Measurements from ENCODE around the gene CPPED1.
"Not testable (repeated sequence)": the region's sequence is repeated elsewhere in the genome, so short reads cannot be mapped to it uniquely, and the experiment has no call there.

The CPPED1 gene

GRCh38 chr16:12803203-12804093, at the start of gene CPPED1:
Gene CPPED1, minus strand, starts transcription at chr16:12803887. Its CDS starts 111 bp downstream, at chr16:12803776.
- DNase-seq (ENCODE audit: low read depth), result peak; percentile 80

DNA sequence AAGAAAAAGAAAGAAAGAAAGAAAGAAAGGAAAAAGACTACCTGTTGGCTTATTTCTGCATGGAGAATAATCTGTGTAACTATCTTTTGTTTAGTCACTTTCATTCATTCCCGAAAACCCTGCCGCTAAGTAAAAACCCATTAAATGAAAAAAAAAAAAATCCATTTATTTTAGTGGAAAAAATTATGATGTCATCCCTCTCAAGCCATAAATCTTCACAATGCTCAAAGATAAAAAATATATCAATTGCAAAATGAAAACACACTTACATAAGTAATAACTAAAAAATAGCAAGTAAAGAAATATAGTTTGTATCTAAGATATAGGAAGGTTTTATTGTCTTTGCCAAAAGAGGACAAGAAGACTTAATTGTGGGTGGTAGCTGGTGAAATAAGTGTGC, 46.5 kb upstream of the CPPED1 start:
- DNase-seq (ENCODE audit: low read depth), result no peak

DNA sequence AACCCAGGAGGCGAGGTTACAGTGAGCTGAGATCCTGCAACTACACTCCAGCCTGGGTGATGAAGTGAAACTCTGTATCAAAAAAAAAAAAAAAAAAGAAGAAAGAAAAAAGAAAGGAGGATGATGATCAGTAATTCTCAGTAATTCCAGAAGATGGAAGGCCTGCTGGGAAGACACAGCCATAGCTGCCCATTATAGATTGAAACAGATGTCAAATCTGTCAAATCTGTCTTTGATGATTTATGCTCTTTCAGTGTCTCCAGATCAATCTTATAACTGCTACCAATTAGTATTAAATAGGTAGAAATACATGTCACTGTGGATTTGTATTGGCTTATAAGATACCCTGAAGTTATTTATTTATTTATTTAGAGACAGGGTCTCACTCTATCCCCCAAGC, 42.9 kb upstream of the CPPED1 start:
- no peak for DNase-seq (ENCODE audit: low read depth)

GRCh38 chr16:12845282-12845681, 41.6 kb upstream of the CPPED1 start:
- no peak for DNase-seq (ENCODE audit: low read depth)

DNA sequence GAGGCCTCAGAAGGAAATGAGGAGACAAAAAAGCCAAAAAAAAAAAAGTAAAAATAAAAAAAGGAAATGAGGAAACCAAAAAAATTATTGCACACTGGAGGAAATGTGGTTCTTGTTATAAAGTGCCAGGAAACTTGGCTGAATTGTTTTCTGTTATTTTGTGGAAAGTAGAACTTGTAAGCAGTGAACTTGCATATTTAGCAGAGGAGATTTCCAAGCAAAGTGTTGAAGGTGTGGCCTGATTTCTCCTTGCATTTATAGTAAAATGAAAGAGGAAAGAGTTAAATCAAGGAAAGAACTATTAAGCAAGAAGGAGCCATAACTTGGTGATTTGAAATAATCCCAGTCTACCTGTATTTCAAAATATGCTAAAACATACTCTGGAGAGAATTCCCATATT, 34.1 kb upstream of the CPPED1 start:
- DNase-seq (ENCODE audit: low read depth), result no peak

DNA sequence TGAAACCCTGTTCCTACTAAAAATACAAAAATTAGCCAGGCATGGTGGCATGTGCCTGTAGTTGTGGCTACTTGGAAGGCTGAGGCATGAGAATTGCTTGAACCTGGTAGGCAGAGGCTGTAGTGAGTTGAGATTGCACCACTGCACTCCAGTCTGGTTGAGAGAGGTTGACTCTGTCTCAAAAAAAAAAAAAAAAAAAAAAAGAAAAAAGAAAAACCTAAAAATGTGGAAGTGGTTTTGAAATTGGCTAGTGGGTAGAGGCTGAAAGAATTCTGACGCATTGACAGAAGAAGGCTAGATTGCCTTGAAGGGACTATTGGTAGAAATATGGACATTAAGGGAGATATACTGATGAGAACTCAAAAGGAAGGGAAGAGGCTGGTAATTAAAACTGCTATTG, 33.6 kb upstream of the CPPED1 start:
- DNase-seq (ENCODE audit: low read depth), result no peak

- no peak for DNase-seq (ENCODE audit: low read depth)
Observed at GRCh38 chr16:12833926-12834325, 30.2 kb upstream of the CPPED1 start.

DNA sequence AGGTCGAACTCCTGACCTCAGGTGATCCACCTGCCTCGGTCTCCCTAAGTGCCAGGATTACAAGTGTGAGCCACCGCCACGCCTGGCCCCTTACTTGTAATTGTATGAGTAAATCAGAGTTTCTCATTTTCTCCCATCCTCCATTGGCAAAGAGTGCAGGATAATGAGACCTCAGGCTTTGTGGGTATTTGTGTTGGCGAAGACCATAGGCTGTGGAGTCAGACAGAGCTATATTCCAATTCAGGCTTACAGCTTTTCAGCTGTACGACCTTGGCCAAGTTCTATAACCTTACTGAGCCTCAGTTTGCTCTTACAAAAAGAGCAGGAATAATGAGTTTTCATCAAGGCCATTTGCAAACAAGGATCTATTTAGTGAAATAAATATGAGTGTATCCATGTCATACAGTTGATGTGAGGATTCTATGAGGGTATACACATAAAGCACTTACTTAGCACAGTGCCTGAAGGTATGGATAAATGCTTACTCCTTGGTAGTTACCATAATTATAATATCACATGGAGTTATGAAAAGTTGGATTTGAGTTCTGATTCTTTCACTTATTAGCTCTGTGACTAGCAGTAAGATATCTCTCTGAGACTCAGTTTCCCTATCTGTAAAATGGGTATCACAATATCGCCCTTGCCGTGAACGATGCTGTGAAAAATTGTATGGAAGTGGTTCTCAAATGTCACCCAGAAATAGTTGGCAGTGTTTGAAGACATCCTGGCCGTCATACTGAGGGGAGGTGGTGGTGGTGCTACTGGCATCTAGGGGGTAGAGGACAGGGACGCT, 25.6 kb upstream of the CPPED1 start:
- DNase-seq (ENCODE audit: low read depth), result no peak

- DNase-seq (ENCODE audit: low read depth), result peak; percentile 8
Observed at GRCh38 chr16:12828206-12828605, 24.5 kb upstream of the CPPED1 start.

DNA sequence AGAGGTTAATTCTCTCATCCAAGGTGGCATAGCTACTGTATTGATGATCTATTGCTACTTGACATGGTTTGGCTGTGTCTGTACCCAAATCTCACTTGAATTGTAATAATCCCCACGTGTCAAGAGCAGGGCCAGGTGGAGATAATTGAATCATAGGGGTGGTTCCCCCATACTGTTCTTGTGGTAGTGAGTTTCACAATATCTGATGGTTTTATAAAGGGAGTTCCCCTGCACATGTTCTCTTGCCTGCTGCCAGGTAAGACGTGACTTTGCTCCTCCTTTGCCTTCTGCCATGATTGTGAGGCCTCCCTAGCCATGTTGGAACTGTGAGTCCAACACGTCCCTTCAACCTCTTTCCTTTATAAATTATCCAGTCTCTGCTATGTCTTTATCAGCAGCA, 22.9 kb upstream of the CPPED1 start:
- no peak for DNase-seq (ENCODE audit: low read depth)

DNA sequence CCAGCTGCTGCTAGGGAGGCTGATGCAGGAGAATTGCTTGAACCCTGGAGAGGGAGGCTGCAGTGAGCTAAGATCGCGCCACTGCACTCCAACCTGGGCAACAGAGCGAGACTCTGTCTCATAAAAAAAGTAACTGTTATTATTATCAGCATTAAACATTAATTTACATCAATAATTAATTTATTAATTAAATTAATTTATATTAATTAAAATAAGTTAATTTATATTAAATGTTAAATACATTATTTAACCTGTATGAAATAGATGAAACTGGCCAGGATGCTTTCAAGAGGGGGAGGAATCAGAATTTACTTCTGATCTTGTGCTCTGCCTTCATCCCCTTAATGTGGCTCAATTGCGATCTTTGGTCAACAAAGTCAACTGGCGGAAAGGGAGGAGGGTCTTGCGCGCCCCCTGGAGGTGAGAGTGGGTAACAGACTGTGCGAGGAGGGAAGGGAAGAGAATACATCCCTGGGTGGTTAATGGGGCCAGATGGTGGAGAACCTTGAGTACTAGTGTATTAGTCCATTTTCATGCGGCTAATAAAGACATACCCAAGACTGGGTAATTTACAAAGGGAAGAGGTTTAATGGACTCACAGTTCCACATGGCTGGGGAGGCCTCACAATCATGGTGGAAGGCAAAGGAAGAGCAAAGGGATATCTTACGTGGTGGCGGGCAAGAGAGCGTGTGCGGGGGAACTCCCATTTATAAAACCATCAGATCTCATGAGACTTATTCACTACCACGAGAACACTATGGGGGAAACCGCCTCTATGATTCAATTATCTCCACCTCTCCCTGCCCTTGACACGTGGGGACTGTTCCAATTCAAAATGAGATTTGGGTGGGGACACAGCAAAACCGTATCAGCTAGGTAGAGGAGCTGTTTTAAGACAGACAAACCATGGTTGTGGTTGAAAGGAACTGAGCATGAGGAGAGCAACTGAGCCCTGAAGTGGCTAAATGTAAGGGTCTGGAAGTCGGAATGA, 15.7 kb upstream of the CPPED1 start:
- DNase-seq (ENCODE audit: low read depth), result no peak

GRCh38 chr16:12818326-12818725, 14.6 kb upstream of the CPPED1 start:
- no peak for DNase-seq (ENCODE audit: low read depth)

DNA sequence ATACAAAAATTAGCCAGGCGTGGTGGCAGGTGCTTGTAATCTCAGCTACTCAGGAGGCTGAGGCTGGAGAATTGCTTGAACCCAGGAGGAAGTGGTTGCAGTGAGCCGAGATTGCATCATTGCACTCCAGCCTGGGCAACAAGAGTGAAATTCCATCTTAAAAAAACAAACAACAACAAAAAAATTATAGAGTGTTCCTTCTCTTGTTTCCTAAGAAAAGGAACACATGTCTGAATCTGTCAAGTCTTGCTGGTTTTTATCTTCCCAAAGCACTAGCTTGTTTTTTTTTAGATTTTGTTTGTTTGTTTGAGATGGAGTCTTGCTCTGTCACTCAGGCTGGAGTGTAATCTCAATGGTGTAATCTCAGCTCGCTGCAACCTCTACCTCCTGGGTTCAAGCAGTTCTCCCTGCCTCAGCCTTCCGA, 13.1 kb upstream of the CPPED1 start:
- DNase-seq (ENCODE audit: low read depth), result not testable (repeated sequence)

- no peak for DNase-seq (ENCODE audit: low read depth)
Observed at GRCh38 chr16:12815361-12815760, 11.7 kb upstream of the CPPED1 start.

DNA sequence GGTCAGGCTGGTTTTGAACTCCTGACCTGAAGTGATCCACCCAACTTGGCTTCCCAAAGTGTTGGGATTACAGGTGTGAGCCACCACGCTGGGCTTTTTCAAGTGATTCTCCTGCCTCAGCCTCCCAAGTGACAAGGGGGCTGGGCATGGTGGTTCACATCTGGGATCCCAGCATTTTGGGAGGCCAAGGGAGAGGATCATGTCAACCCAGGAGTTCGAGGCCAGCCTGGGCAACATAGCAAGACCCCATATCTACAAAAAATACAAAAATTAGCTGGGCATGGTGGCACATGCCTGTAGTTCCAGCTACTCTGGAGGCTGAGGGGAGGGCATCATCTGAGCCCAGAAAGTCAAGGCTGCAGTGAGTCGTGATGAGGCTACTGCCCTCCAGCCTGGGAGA, 10.0 kb upstream of the CPPED1 start:
- DNase-seq (ENCODE audit: low read depth), result not testable (repeated sequence)

- DNase-seq (ENCODE audit: low read depth), result not testable (repeated sequence)
Observed at GRCh38 chr16:12813321-12813720, 9.6 kb upstream of the CPPED1 start.

- DNase-seq (ENCODE audit: low read depth), result no peak
Observed at GRCh38 chr16:12811441-12812383, 8.0 kb upstream of the CPPED1 start.

- no peak for DNase-seq (ENCODE audit: low read depth)
Observed at GRCh38 chr16:12805066-12805465, 1.4 kb upstream of the CPPED1 start.

GRCh38 chr16:12804395-12804794, 708 bp upstream of the CPPED1 start:
- DNase-seq (ENCODE audit: low read depth), result no peak

DNA sequence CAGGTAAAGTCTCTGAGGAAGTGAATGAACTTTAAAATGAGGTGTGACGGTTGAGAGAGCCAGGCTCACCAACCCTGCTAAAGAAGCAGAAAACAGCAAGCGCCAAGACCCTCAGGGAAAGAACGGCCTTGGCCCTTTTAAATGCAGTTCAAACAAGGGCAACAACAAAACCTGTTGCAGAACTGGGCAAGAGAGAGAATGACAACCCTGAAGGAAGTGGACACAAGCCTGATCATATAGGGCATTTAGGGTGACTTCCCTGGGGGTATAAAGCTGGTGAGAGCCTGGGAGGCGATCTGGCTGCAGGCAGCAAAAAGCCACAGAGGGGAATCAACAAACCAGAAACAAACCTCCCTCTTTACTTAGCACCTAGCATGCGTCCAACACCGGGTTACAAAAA, 1.0 kb downstream of the CPPED1 start:
- no peak for DNase-seq (ENCODE audit: low read depth)

- no peak for DNase-seq (ENCODE audit: low read depth)
Observed at GRCh38 chr16:12802048-12802447, 1.6 kb downstream of the CPPED1 start.

Measured in HS-5 (cell line).